HG02840 (cell line): ENCODE data around the gene INSYN2B.

Experiments used
- ATAC-seq: cut with Tn5 transposase; IDR thresholded peaks from one replicate; pipeline ENCODE4 v1.9.1; 2021; ENCODE audit warnings: mild to moderate bottlenecking, moderate library complexity, moderate number of reproducible peaks; ENCODE audit not compliant: unreplicated experiment, low FRiP score

The INSYN2B gene

GRCh38 chr5:169980418-169981053 lies at the start of gene INSYN2B:
TSS of gene INSYN2B (minus strand) at chr5:169980495. CDS start at chr5:169883898, 96,597 bp downstream.
- ATAC-seq: no peak

- no peak for ATAC-seq
Measured at GRCh38 chr5:170028124-170028523, 47.8 kb upstream of the INSYN2B start.

GRCh38 chr5:170025853-170026252 lies 45.6 kb upstream of the INSYN2B start:
- no peak for ATAC-seq

- no peak for ATAC-seq
Measured at GRCh38 chr5:170021506-170021905, 41.2 kb upstream of the INSYN2B start.

- no peak for ATAC-seq
Measured at GRCh38 chr5:170020423-170020822, 40.1 kb upstream of the INSYN2B start.

- no peak for ATAC-seq
Measured at GRCh38 chr5:170012622-170013021, 32.3 kb upstream of the INSYN2B start.

- no peak for ATAC-seq
Measured at GRCh38 chr5:170011751-170012150, 31.5 kb upstream of the INSYN2B start.

- ATAC-seq: no peak
Measured at GRCh38 chr5:170010595-170010994, 30.3 kb upstream of the INSYN2B start.

- ATAC-seq: no peak
Measured at GRCh38 chr5:170008376-170008775, 28.1 kb upstream of the INSYN2B start.

GRCh38 chr5:170006021-170006420 lies 25.7 kb upstream of the INSYN2B start:
- ATAC-seq: no peak

GRCh38 chr5:170000155-170000554 lies 19.9 kb upstream of the INSYN2B start:
- no peak for ATAC-seq

- no peak for ATAC-seq
Measured at GRCh38 chr5:169999621-170000020, 19.3 kb upstream of the INSYN2B start.

GRCh38 chr5:169997798-169998197 lies 17.5 kb upstream of the INSYN2B start:
- no peak for ATAC-seq

GRCh38 chr5:169993485-169993790 lies 13.1 kb upstream of the INSYN2B start:
- ATAC-seq: no peak

GRCh38 chr5:169992789-169993484 lies 12.6 kb upstream of the INSYN2B start:
- ATAC-seq: no peak

- no peak for ATAC-seq
Measured at GRCh38 chr5:169991115-169991869, 11.0 kb upstream of the INSYN2B start.

GRCh38 chr5:169989365-169989764 lies 9.1 kb upstream of the INSYN2B start:
- ATAC-seq: no peak

- ATAC-seq: no peak
Measured at GRCh38 chr5:169988947-169989346, 8.7 kb upstream of the INSYN2B start.

- ATAC-seq: no peak
Measured at GRCh38 chr5:169988206-169988605, 7.9 kb upstream of the INSYN2B start.

- no peak for ATAC-seq
Measured at GRCh38 chr5:169979871-169980270, 424 bp downstream of the INSYN2B start.

- ATAC-seq: no peak
Measured at GRCh38 chr5:169978714-169979113, 1.6 kb downstream of the INSYN2B start.
